Activated naive CD8-positive, alpha-beta T cell treated with anti-CD3 and anti-CD28 coated beads for 36 hours (primary cell): ENCODE measurements around the gene B4GALT2. TPM values are rescaled to one million over a fixed set of nuclear protein-coding genes. Genes with fewer than 3 reads are reported as not detected.

ENCODE experiments used
- DNase-seq: peaks from one replicate; pipeline ENCODE4 v3.0.0; 2021
- H3K27ac Mint-ChIP-seq: one replicate; pipeline ENCODE4 v1.8.0; 2022; ENCODE audit warnings: mild to moderate bottlenecking, moderate library complexity, mixed read lengths
- H3K27me3 Mint-ChIP-seq: one replicate; pipeline ENCODE4 v1.8.0; 2022; ENCODE audit warnings: mild to moderate bottlenecking, mixed read lengths
- H3K36me3 Mint-ChIP-seq: one replicate; pipeline ENCODE4 v1.8.0; 2021; ENCODE audit warnings: mild to moderate bottlenecking, mixed read lengths
- H3K4me1 Mint-ChIP-seq: one replicate; pipeline ENCODE4 v1.8.0; 2021; ENCODE audit warnings: mixed read lengths
- H3K4me3 Mint-ChIP-seq: one replicate; pipeline ENCODE4 v1.8.0; 2022; ENCODE audit warnings: mild to moderate bottlenecking, moderate library complexity, mixed read lengths
- H3K9me3 Mint-ChIP-seq: one replicate; pipeline ENCODE4 v1.8.0; 2022; ENCODE audit warnings: mixed read lengths
- total RNA-seq, 2 experiments: library from RNA; stranded (reverse); gene quantifications; one replicate each; pipeline ENCODE4 v1.2.3, GENCODE V29; 2021

The B4GALT2 gene
- total RNA-seq, 2 experiments from 2014 or later = 38.5 to 41.6 TPM

- no peak overlapping the region for H3K27ac Mint-ChIP-seq
- H3K36me3 Mint-ChIP-seq = peaks cover 3% of the 10 kb centered on the region
- no peaks in the 10 kb centered on the region for H3K27me3 Mint-ChIP-seq
- DNase-seq = no peak
- no peak overlapping the region for H3K4me3 Mint-ChIP-seq
- peaks cover 11% of the 10 kb centered on the region for H3K4me1 Mint-ChIP-seq
- no peaks in the 10 kb centered on the region for H3K9me3 Mint-ChIP-seq
These were observed 17.1 kb downstream of the B4GALT2 start for GRCh38 chr1:43995984-43996732.

DNA sequence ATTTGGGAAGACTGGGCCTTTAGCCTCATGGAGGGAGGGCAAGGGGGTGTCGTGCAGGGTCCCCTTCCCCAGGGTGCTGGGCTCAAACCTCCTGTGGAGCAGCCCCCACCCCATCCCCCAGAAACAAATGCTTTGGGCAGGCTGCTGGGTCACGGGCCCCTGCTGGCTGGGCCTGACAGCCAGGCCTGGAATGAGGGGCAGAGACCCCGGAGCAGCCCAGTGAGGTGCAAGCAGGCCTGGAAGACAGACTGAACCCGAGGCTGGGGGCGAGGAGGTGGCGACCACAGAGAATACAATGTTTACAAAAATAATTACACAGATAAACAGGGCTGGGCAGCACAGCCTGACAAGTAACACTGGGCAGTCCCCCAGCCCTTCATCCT, 17.7 kb downstream of the B4GALT2 start:
- H3K4me1 Mint-ChIP-seq = peaks cover 7% of the 10 kb centered on the region

DNA sequence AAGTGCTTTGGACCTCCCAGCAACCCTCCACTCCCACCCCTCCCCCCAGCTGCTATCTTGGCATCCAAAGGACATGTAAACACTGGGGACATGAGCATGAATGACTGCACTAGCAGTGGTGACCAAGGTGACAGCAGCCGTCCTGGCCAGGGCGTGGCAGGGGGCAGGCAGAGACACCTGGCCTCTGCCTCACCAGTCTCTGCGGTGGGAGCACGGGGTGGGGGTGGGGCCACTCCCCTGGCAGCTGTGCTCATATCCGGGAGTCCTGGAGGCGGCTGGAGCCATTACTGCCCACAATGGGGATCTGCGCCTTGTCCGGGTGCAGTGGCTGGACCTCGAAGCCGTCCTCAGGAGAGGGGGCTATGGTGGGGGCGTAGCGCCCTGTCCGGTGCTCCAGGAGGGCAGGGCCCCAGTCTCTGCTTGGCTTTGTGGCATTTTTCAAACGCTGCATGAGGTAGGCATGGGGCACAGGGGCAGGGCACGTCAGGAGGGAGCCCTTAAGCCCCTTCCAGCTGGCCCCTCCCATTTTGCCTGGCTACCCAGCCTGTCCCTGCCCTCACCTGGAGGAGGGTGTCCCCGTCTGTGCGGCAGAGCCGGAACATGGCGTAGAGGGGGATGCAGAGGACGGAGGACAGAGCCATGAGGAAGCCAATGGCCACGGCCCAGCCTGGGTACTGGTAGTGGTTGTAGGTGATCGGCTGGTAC, 18.4 kb downstream of the B4GALT2 start:
- Mint-ChIP-seq H3K4me1 (peaks cover 1% of the 10 kb centered on the region), H3K27ac (no peak overlapping the region), H3K36me3 (peaks cover 13% of the 10 kb centered on the region), H3K27me3 (no peaks in the 10 kb centered on the region), H3K9me3 (no peaks in the 10 kb centered on the region), H3K4me3 (no peak overlapping the region)
- DNase-seq = no peak

More for the DNA sequence above, 17.7 kb downstream of the B4GALT2 start:
- H3K9me3 Mint-ChIP-seq = no peaks in the 10 kb centered on the region
- no peaks in the 10 kb centered on the region for H3K27me3 Mint-ChIP-seq
- H3K27ac Mint-ChIP-seq = no peak overlapping the region
- no peak overlapping the region for H3K4me3 Mint-ChIP-seq
- no peak for DNase-seq
- H3K36me3 Mint-ChIP-seq = peaks cover 6% of the 10 kb centered on the region

- H3K9me3 Mint-ChIP-seq = no peaks in the 10 kb centered on the region
- no peak for DNase-seq
- no peaks in the 10 kb centered on the region for H3K27me3 Mint-ChIP-seq
- no peak overlapping the region for H3K4me3 Mint-ChIP-seq
- no peak overlapping the region for H3K27ac Mint-ChIP-seq
- H3K36me3 Mint-ChIP-seq = peaks cover 13% of the 10 kb centered on the region
- peaks cover 1% of the 10 kb centered on the region for H3K4me1 Mint-ChIP-seq
These were observed 19.0 kb downstream of the B4GALT2 start for GRCh38 chr1:43998000-43998378.

GRCh38 chr1:43999455-43999854, 20.4 kb downstream of the B4GALT2 start:
- no peaks in the 10 kb centered on the region for H3K27me3 Mint-ChIP-seq
- no peak for DNase-seq
- H3K4me3 Mint-ChIP-seq = no peak overlapping the region
- peaks cover 13% of the 10 kb centered on the region for H3K36me3 Mint-ChIP-seq
- H3K4me1 Mint-ChIP-seq = peaks cover 1% of the 10 kb centered on the region
- H3K27ac Mint-ChIP-seq = no peak overlapping the region
- no peaks in the 10 kb centered on the region for H3K9me3 Mint-ChIP-seq

DNA sequence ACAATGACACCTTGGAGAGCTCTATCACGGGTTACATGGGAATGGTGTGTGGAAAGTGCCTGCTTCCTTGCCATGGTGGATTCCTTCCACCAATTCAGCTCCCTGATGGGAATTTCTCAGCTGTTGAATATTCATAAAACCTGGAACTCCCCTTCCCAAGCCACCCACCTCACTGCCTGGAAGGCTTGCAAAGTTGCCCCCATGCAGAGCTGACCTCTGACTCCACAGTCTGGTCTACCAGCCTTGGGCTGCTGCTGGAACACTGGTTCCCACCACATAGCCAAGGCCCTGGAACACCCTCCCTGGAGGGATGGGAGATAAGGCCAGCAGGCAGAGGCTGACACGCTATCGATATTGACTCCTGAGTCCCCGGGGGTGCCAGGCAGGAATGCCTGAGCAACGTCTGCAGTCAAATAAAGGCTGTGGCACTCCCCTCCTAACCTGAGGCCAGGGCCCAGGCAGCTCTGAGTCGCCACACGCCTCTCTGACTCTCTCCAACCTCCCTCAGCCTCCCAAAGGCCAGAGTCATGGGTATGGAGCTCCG, 21.2 kb downstream of the B4GALT2 start:
- Mint-ChIP-seq H3K27ac (no peak overlapping the region), H3K4me3 (no peak overlapping the region), H3K27me3 (no peaks in the 10 kb centered on the region), H3K9me3 (no peaks in the 10 kb centered on the region), H3K4me1 (peaks cover 1% of the 10 kb centered on the region), H3K36me3 (peaks cover 13% of the 10 kb centered on the region)
- no peak for DNase-seq

GRCh38 chr1:44002165-44002564, 23.2 kb downstream of the B4GALT2 start:
- no peaks in the 10 kb centered on the region for H3K27me3 Mint-ChIP-seq
- DNase-seq = no peak
- H3K4me1 Mint-ChIP-seq = peaks cover 4% of the 10 kb centered on the region
- no peak overlapping the region for H3K27ac Mint-ChIP-seq
- peaks cover 15% of the 10 kb centered on the region for H3K36me3 Mint-ChIP-seq
- no peaks in the 10 kb centered on the region for H3K9me3 Mint-ChIP-seq
- no peak overlapping the region for H3K4me3 Mint-ChIP-seq

GRCh38 chr1:44002606-44003157, 23.7 kb downstream of the B4GALT2 start:
- Mint-ChIP-seq H3K9me3 (no peaks in the 10 kb centered on the region), H3K27ac (no peak overlapping the region), H3K27me3 (no peaks in the 10 kb centered on the region), H3K4me1 (peaks cover 4% of the 10 kb centered on the region), H3K4me3 (no peak overlapping the region), H3K36me3 (peaks cover 17% of the 10 kb centered on the region)
- no peak for DNase-seq

DNA sequence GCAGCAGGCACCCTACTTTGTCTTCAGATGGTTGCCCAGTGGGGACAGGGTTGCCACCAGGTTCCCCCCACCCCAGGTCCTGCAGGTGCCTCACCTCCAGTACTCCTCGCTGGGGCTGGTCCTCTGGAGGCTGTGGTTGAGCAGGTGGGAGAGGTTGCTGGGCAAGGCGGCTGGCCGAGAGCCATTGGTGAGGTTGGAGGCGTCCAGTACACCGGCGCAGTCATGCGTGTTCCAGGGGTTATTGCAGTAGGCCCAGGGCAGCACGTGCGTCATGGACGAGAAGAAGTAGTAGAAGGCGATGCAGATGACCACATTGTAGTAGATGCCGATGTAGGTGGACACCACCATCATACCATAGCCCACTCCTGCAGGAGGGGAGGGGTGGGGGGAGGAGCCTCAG, 29.2 kb downstream of the B4GALT2 start:
- peaks cover 9% of the 10 kb centered on the region for H3K4me1 Mint-ChIP-seq
- no peaks in the 10 kb centered on the region for H3K27me3 Mint-ChIP-seq
- DNase-seq = no peak
- no peaks in the 10 kb centered on the region for H3K9me3 Mint-ChIP-seq
- peaks cover 5% of the 10 kb centered on the region for H3K36me3 Mint-ChIP-seq
- H3K4me3 Mint-ChIP-seq = no peak overlapping the region
- H3K27ac Mint-ChIP-seq = no peak overlapping the region

GRCh38 chr1:44010935-44011471, 32.0 kb downstream of the B4GALT2 start:
- DNase-seq = no peak
- H3K27me3 Mint-ChIP-seq = no peaks in the 10 kb centered on the region
- no peak overlapping the region for H3K27ac Mint-ChIP-seq
- H3K36me3 Mint-ChIP-seq = peaks cover 5% of the 10 kb centered on the region
- H3K4me3 Mint-ChIP-seq = no peak overlapping the region
- H3K9me3 Mint-ChIP-seq = no peaks in the 10 kb centered on the region
- peaks cover 18% of the 10 kb centered on the region for H3K4me1 Mint-ChIP-seq

GRCh38 chr1:44012404-44012803, 33.4 kb downstream of the B4GALT2 start:
- Mint-ChIP-seq H3K9me3 (no peaks in the 10 kb centered on the region), H3K4me3 (no peak overlapping the region), H3K27me3 (no peaks in the 10 kb centered on the region), H3K4me1 (peaks cover 15% of the 10 kb centered on the region), H3K27ac (no peak overlapping the region), H3K36me3 (peaks cover 3% of the 10 kb centered on the region)
- no peak for DNase-seq

DNA sequence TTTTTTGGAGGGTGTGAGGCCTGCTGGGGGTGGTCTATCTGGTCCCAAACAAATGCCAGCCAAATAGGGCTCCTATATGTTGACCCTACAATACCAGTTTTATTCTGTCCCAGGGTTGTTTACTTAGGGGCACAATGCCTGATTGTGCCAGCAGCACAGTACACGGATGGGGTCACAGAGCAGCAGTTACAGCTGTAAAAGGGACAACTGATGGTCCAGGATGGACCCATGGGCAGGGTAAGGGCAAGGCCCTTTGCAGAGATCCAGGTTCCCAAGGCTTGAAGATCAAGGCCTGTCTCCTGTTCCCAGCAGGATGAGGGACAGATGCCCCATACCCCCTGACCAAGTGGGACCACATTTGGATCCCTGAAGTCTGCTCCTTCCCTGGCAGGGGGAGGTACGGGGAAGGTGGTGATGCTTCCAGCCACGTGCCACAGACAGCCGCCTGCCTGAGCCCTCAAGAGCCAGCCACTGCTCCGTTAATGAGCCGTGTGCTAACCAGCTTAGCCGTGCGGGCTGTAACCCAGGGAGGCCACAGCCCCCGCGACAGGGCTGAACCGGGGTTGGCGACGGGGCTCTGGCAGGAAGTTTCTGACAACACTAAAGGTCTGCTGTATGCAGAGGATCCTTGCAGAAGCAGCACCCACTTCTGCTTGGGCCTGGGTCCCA, 34.1 kb downstream of the B4GALT2 start:
- Mint-ChIP-seq H3K4me3 (no peak overlapping the region), H3K36me3 (no peaks in the 10 kb centered on the region), H3K4me1 (peaks cover 15% of the 10 kb centered on the region), H3K27ac (no peak overlapping the region), H3K9me3 (no peaks in the 10 kb centered on the region), H3K27me3 (no peaks in the 10 kb centered on the region)
- no peak for DNase-seq

GRCh38 chr1:44013949-44014348, 34.9 kb downstream of the B4GALT2 start:
- no peaks in the 10 kb centered on the region for H3K36me3 Mint-ChIP-seq
- peaks cover 15% of the 10 kb centered on the region for H3K4me1 Mint-ChIP-seq
- H3K9me3 Mint-ChIP-seq = no peaks in the 10 kb centered on the region
- no peak for DNase-seq
- H3K27me3 Mint-ChIP-seq = no peaks in the 10 kb centered on the region
- H3K27ac Mint-ChIP-seq = no peak overlapping the region
- H3K4me3 Mint-ChIP-seq = no peak overlapping the region

- no peak for DNase-seq
- Mint-ChIP-seq H3K4me3 (no peak overlapping the region), H3K36me3 (no peaks in the 10 kb centered on the region), H3K27me3 (no peaks in the 10 kb centered on the region), H3K9me3 (no peaks in the 10 kb centered on the region), H3K4me1 (peaks cover 15% of the 10 kb centered on the region), H3K27ac (no peak overlapping the region)
These were observed 35.5 kb downstream of the B4GALT2 start for GRCh38 chr1:44014365-44015104.
